OCI-LY3 (cell line): ENCODE measurements around the gene PRR15.

Source experiments
- H2AFZ ChIP-seq: fragments of 200-600, 300-600 bp; shearing (Covaris generic); 2 replicates; pipeline ENCODE4 v1.6.0; 2014; ENCODE audit warnings: antibody characterized with exemption, low read depth, low read length
- H3K27ac ChIP-seq: fragments of 200-600, 300-600 bp; sonication (generic); 2 replicates; pipeline ENCODE4 v1.5.1; 2014; ENCODE audit warnings: mild to moderate bottlenecking, low read length, moderate library complexity, mixed read lengths
- H3K27me3 ChIP-seq: fragments of 200-600, 300-600 bp; sonication (generic); 2 replicates; pipeline ENCODE4 v1.6.1; 2014; ENCODE audit warnings: low read depth, low read length, mixed read lengths
- H3K36me3 ChIP-seq: fragments of 200-600, 300-600 bp; sonication (generic); replicated peaks from 2 replicates; pipeline ENCODE3; 2014; ENCODE audit warnings: low read depth, low read length, mixed read lengths
- H3K4me1 ChIP-seq: fragments of 300-600, 200-600 bp; sonication (generic); 2 replicates; pipeline ENCODE4 v1.6.1; 2014; ENCODE audit warnings: low read length, mixed read lengths
- H3K4me2 ChIP-seq: fragments of 200-600, 300-600 bp; sonication (generic); 2 replicates; pipeline ENCODE4 v1.6.1; 2014; ENCODE audit warnings: low read length, mixed read lengths
- H3K4me3 ChIP-seq: fragments of 300-600, 200-600 bp; sonication (generic); 2 replicates; pipeline ENCODE4 v1.5.1; 2014; ENCODE audit warnings: antibody characterized with exemption, mild to moderate bottlenecking, low read length, moderate library complexity
- H3K79me2 ChIP-seq: fragments of 300-600, 200-600 bp; shearing (Covaris generic); 2 replicates; pipeline ENCODE4 v1.6.1; 2014; ENCODE audit warnings: mild to moderate bottlenecking, low read length, mixed read lengths
- H3K9ac ChIP-seq: fragments of 300-600, 200-600 bp; shearing (Covaris generic); 2 replicates; pipeline ENCODE4 v1.6.0; 2014; ENCODE audit warnings: mild to moderate bottlenecking, low read length, moderate library complexity
- H3K9me3 ChIP-seq: fragments of 200-600, 300-600 bp; shearing (Covaris generic); 2 replicates; pipeline ENCODE4 v1.6.1; 2014; ENCODE audit warnings: low read length, mixed read lengths; ENCODE audit not compliant: insufficient read depth
- H4K20me1 ChIP-seq: fragments of 200-600, 300-600 bp; sonication (generic); 2 replicates; pipeline ENCODE4 v1.6.1; 2016; ENCODE audit warnings: low read length, mixed read lengths; ENCODE audit not compliant: insufficient read depth
- CTCF ChIP-seq: fragments of 200-600, 300-600 bp; sonication (generic); IDR thresholded peaks from 2 replicates; pipeline ENCODE4 v1.5.1; 2014; ENCODE audit warnings: antibody characterized with exemption, low read length, low read depth
- EZH2phosphoT487 ChIP-seq: fragments of 200-600 bp; shearing (Covaris generic); IDR thresholded peaks from 2 replicates; pipeline ENCODE4 v1.6.1; 2018; ENCODE audit warnings: antibody characterized with exemption, mixed run types, low read depth

The PRR15 gene

GRCh38 chr7:29606830-29607229 is 43.2 kb downstream of the PRR15 start:
- Histone ChIP-seq H3K9me3 (no peaks in the 10 kb centered on the region), H3K4me1 (no peaks in the 10 kb centered on the region), H4K20me1 (no peaks in the 10 kb centered on the region), H2AFZ (no peak overlapping the region), H3K4me3 (no peak overlapping the region), H3K36me3 (no peaks in the 10 kb centered on the region), H3K27me3 (peaks cover 4% of the 10 kb centered on the region; the same call in 1 of the 2 replicates), H3K9ac (no peak overlapping the region), H3K27ac (no peak overlapping the region), H3K4me2 (no peak overlapping the region), H3K79me2 (no peaks in the 10 kb centered on the region)
- TF ChIP-seq CTCF (no peak), EZH2phosphoT487 (no peak)

- Histone ChIP-seq H4K20me1 (no peaks in the 10 kb centered on the region), H3K27ac (no peak overlapping the region), H3K36me3 (no peaks in the 10 kb centered on the region), H3K9ac (no peak overlapping the region), H3K4me1 (no peaks in the 10 kb centered on the region), H2AFZ (no peak overlapping the region), H3K27me3 (peaks cover 4% of the 10 kb centered on the region; the same call in 1 of the 2 replicates), H3K9me3 (no peaks in the 10 kb centered on the region), H3K4me2 (no peak overlapping the region), H3K79me2 (no peaks in the 10 kb centered on the region), H3K4me3 (no peak overlapping the region)
- TF ChIP-seq CTCF (no peak), EZH2phosphoT487 (no peak)
These were observed 43.6 kb downstream of the PRR15 start for GRCh38 chr7:29607259-29607658.

- Histone ChIP-seq H3K79me2 (no peaks in the 10 kb centered on the region), H3K4me1 (no peaks in the 10 kb centered on the region), H2AFZ (no peak overlapping the region), H3K36me3 (no peaks in the 10 kb centered on the region), H3K9ac (no peak overlapping the region), H3K4me2 (no peak overlapping the region), H4K20me1 (no peaks in the 10 kb centered on the region), H3K4me3 (no peak overlapping the region), H3K27ac (no peak overlapping the region), H3K27me3 (peaks cover 2% of the 10 kb centered on the region; the same call in 1 of the 2 replicates), H3K9me3 (no peaks in the 10 kb centered on the region)
- no peak for TF ChIP-seq CTCF
- TF ChIP-seq EZH2phosphoT487 = no peak
These were observed 44.3 kb downstream of the PRR15 start for GRCh38 chr7:29607889-29608288.

GRCh38 chr7:29609162-29610037 is 45.8 kb downstream of the PRR15 start:
- Histone ChIP-seq H4K20me1 (no peaks in the 10 kb centered on the region), H3K4me1 (no peaks in the 10 kb centered on the region), H3K27ac (no peak overlapping the region), H3K4me2 (peak overlapping the region; percentile 17; the same call in 1 of the 2 replicates), H3K4me3 (no peak overlapping the region), H3K9me3 (no peaks in the 10 kb centered on the region), H3K36me3 (no peaks in the 10 kb centered on the region), H3K9ac (no peak overlapping the region), H3K27me3 (no peaks in the 10 kb centered on the region), H3K79me2 (no peaks in the 10 kb centered on the region), H2AFZ (no peak overlapping the region)
- TF ChIP-seq EZH2phosphoT487 = no peak
- TF ChIP-seq CTCF = peak; percentile 59
